Choroid plexus epithelial cell (primary cell): ENCODE measurements around the gene GJD4.

Experiments
- DNase-seq: peaks from one replicate; pipeline ENCODE4 v3.0.0-alpha.2; 2010; ENCODE audit warnings: low read depth
- H3K4me3 ChIP-seq: 2 replicates; pipeline ENCODE4 v1.5.1; 2011; ENCODE audit warnings: low read depth, mild to moderate bottlenecking, control low read depth, low read length, moderate library complexity
- CTCF ChIP-seq: conservative IDR thresholded peaks from 2 replicates; pipeline ENCODE4 v1.5.1; 2011; ENCODE audit warnings: low read depth, mild to moderate bottlenecking, control low read depth, inconsistent platforms, low read length, moderate library complexity

The GJD4 gene

GRCh38 chr10:35605191-35605590 is at the start of gene GJD4:
Gene GJD4 (plus strand): TSS chr10:35605341. CDS start chr10:35605568, 227 bp downstream.
- no peak for TF ChIP-seq CTCF

DNA sequence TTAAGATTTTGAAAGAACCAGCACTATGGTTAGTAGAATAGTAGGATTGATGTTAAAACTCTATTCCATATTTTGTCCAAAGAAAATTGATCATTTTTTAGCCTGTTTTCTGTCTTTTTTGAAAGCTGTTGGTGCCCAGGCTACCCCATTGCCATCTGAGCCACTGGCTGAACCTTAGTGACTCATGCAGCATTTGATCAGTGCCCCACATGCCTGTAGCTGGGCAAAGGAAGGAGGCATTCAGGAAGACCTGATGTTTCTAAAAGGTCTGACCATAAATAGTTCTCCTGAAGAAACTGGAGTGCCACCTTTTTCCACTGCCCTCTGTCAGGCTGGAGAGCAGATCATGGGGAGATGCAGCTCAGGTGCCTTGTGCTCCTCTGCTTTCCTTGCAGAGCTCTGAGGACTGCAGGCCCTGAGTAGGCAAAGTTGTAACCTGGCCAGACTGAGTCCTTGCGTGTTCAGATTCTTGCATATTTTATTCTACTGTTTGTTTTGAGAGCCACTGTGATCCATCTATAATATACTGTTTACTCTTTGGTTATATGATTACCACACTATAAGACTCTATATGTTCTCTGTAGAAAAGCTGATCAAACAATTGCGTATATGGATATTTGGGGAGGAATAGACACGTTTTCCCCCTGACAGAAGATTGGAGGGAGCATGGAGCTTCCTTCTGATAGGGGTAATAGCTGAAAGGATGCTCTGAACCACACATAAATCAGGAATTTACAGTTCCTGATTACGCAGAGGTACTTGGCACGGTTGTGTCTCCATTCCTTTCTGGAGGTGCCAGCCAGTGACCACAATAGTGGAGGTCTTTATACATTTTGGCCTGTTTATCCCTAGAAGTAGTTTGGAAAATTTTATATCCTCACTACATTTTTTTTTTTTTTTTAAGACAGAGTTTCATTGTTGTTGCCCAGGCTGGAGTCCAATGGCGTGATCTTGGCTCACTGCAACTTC is 48.9 kb upstream of the GJD4 start:
- TF ChIP-seq CTCF = no peak
- no peak overlapping the region for H3K4me3 ChIP-seq
- DNase-seq = no peak

More at GRCh38 chr10:35605191-35605590, at the start of gene GJD4:
- no peak within 1 kb of the TSS for H3K4me3 ChIP-seq
- DNase-seq = no peak

- no peak for DNase-seq
- TF ChIP-seq CTCF = no peak
- H3K4me3 ChIP-seq = no peak overlapping the region
Observed at GRCh38 chr10:35558276-35558675, 46.9 kb upstream of the GJD4 start.

DNA sequence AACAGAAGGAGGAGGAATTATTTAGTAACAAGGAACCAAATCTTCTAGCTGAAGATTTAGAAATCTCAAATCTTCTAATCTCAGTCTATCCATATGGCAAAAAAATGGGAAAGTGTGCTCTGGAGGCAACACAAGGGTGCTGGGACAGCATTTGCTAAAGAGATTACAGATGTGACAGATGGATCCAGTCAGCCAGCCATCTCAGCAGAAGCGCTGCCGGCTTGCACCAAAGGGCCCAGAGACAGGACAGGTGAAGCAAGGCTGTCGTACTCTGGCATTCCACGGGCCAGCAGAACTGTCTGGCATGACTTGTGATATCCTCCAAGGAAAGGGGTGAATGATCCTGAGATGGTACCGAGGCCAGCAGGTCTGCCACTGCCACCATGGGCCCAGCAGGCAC is 45.7 kb upstream of the GJD4 start:
- no peak for DNase-seq
- H3K4me3 ChIP-seq = no peak overlapping the region
- TF ChIP-seq CTCF = no peak

DNA sequence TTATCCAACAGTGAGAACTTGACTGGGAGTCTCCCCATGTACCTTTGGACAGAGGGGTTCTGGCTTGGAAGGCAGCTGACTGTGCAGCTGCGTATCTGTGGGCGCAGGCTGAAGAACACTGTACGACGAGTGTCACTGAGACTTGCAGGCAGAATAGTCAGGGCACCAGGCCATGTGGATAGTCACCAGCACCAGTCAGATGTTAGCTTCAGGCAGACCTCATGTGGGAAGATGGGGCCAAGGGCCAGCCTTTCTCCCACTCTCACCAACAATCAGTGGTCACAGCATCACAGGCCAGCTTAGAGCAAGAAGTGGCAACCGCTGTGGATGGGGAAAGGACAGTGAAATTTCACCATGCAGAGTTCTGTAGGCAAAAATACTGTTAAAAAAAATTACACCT is 43.4 kb upstream of the GJD4 start:
- H3K4me3 ChIP-seq = no peak overlapping the region
- no peak for DNase-seq
- no peak for TF ChIP-seq CTCF

- TF ChIP-seq CTCF = no peak
- DNase-seq = no peak
- H3K4me3 ChIP-seq = no peak overlapping the region
Observed at GRCh38 chr10:35562427-35562826, 42.7 kb upstream of the GJD4 start.

DNA sequence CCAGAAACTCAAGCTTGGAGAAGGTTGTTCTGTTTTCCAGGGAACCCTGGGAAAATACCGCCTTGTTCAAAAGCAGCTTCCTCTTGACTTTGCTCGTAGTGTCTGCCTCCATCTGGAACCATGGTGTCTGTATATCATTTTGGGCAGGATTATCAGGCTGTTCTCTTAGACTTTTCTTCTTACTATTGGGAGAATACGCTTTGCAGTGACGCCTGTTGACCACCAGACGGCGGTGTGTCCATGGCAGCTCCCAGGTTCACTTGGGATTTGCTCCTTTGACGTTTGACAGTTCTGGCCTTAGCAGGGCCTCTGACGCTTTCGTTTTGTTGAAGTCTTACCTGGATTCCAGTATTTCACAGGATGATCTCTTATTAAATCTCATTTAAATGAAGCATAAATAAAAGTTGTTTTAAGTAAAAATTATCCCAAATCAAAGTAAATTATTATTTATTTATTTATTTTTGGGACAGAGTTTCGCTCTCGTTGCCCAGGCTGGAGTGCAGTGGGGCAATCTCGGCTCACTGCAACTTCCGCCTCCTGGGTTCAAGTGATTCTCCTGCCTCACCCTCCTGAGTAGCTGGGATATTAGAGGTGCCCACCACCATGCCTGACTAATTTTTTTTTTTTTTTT is 41.8 kb upstream of the GJD4 start:
- DNase-seq = peak; percentile 89
- no peak overlapping the region for H3K4me3 ChIP-seq
- TF ChIP-seq CTCF = peak; percentile 100
